Omental fat pad (tissue), 4 donors: ENCODE measurements around the gene OTOF. TPM values are rescaled to one million over a fixed set of nuclear protein-coding genes. Genes with fewer than 3 reads are reported as not detected.

Experiments
- ATAC-seq: fragments of 150-250 bp; one replicate; pipeline ENCODE4 v1.9.1; 2016; ENCODE audit warnings: mild to moderate bottlenecking, moderate library complexity; ENCODE audit not compliant: low FRiP score
- DNase-seq: peaks from one replicate; pipeline ENCODE4 v3.0.0-alpha.2; 2019; ENCODE audit warnings: low spot score
- CTCF ChIP-seq, 3 donors: fragments of 450-650 bp; IDR thresholded peaks; one replicate each; pipeline ENCODE4 v1.5.1; 2016 to 2017; ENCODE audit warnings: antibody characterized with exemption in 3 of 3, mild to moderate bottlenecking in 3 of 3, moderate library complexity in 2 of 3
- total RNA-seq, 4 donors: library from RNA; depleted of rRNA; stranded (reverse); fragments of >200 nt; gene quantifications; one replicate each; pipeline ENCODE4 v1.1.0, GENCODE V29; 2016

OTOF gene
- total RNA-seq, 4 donors from 2014 or later = 0.06 TPM; not detected in 3

DNA sequence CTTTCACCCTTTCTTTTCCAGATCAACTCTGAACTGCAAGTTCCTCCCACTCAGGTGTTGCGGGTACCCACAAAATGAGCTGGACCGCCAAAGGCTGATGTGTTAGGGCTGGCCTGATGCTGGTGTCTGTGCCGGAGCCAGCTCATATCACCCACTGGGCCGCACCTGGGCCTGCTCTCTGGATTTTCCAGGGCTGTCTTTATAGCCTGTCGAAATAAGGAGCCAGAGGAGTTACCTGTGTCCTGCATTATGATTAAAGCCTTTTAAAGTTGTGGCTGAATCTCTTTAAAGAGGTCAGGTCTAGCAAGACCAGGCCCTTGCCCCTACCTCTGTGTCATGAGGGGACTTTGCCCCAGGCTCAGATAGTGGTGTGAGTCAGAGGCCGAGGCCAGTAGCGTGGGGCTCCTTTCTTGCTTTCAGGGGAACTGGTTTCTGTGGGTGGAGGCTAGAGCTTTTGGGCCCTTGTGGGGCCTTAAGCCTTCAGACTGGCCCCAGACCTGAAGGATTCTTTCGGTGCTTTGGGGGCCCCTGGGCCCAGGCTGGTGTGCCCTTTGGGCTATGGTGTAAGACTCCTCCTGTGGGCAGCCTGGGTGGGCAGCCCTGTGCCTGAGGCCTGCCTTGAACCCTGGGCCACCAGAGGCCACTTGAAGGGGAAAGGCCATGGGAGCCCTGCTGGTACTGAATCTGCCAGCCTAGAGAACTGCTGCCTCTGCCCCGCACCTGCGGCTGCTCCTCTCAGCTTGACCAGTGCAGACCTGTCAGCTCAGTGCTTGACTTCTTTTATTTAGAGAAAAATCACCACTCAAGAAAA lies 21.3 kb downstream of the OTOF start:
- TF ChIP-seq CTCF (IDR thresholded peaks at IDR 0.05) = no peak
- DNase-seq (no peak), ATAC-seq (no peak)

GRCh38 chr2:26455670-26456439 lies 22.1 kb downstream of the OTOF start:
- DNase-seq = no peak
- TF ChIP-seq CTCF (IDR thresholded peaks at IDR 0.05) = no peak
- ATAC-seq = no peak

GRCh38 chr2:26455037-26455669 lies 22.8 kb downstream of the OTOF start:
- TF ChIP-seq CTCF (IDR thresholded peaks at IDR 0.05) = no peak
- DNase-seq (no peak), ATAC-seq (no peak)

DNA sequence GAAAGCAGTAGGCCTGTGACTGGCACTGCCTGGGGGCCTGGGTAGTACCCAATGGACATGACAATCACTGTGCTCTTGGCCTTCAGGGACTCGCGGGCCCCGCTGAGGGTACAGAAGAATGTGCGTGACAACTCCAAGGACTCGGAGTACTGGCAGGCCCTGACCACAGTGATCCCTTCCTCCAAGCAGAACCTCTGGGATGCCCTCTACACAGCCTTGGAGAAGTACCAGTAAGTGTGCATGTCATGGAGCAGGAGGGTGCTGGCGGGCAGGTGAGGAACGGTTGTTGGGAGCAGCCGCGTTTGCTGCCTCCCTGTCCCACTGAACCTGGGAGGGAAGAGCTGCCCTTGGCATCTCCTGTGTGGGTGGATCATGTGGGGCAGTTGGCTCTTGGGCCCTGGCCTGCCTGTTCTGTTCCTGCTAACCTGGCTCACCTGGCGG lies 23.3 kb downstream of the OTOF start:
- no peak for ATAC-seq
- TF ChIP-seq CTCF (IDR thresholded peaks at IDR 0.05) = no peak
- no peak for DNase-seq

GRCh38 chr2:26453421-26454329 lies 24.2 kb downstream of the OTOF start:
- DNase-seq = no peak
- no peak for TF ChIP-seq CTCF (IDR thresholded peaks at IDR 0.05)
- no peak for ATAC-seq

GRCh38 chr2:26451700-26452099 lies 26.2 kb downstream of the OTOF start:
- DNase-seq = no peak
- TF ChIP-seq CTCF (IDR thresholded peaks at IDR 0.05) = no peak
- ATAC-seq = no peak
